K562 (cell line): ENCODE results near the gene DMAC2L. TPM values are rescaled to one million over a fixed set of nuclear protein-coding genes. Genes with fewer than 3 reads are reported as not detected.

Source experiments
- ATF6 ChIP-seq: sonication (generic); formaldehyde crosslinking; IDR thresholded peaks from 2 replicates; pipeline ENCODE4 v1.4.0; 2020; ENCODE audit warnings: mild to moderate bottlenecking, missing genetic modification reagents
- CBX3 ChIP-seq, 2 experiments: IDR thresholded peaks; 1 replicate in 1 of 2; 2 replicates in 1 of 2; pipeline ENCODE4 v1.6.1; 2012; ENCODE audit warnings: inconsistent platforms in 2 of 2, low read length in 2 of 2, borderline replicate concordance in 1 of 2, control low read depth in 1 of 2
- MNT ChIP-seq, 2 experiments: fragments of 450-650 bp; conservative IDR thresholded peaks; 2 replicates each; pipeline ENCODE4 v1.6.1; 2017; ENCODE audit warnings: mild to moderate bottlenecking in 2 of 2, moderate library complexity in 2 of 2
- NCOA6 ChIP-seq: fragments of 450-650 bp; IDR thresholded peaks from 2 replicates; pipeline ENCODE4 v1.6.1; 2017; ENCODE audit warnings: mild to moderate bottlenecking
- POLR2H ChIP-seq: IDR thresholded peaks from 2 replicates; pipeline ENCODE4 v1.6.1; 2016; ENCODE audit warnings: missing genetic modification characterization, low read depth, mild to moderate bottlenecking, control low read depth, missing compliant biosample characterization, moderate library complexity
- RAD51 ChIP-seq: fragments of 450-650 bp; IDR thresholded peaks from 2 replicates; pipeline ENCODE4 v1.7.1; 2016; ENCODE audit warnings: low read depth, mild to moderate bottlenecking, borderline replicate concordance
- RERE ChIP-seq: sonication (generic); formaldehyde crosslinking; IDR thresholded peaks from 2 replicates; pipeline ENCODE4 v1.8.0; 2023; ENCODE audit warnings: missing genetic modification reagents, mild to moderate bottlenecking, borderline replicate concordance
- SP1 ChIP-seq: sonication (generic); formaldehyde crosslinking; IDR thresholded peaks from 2 replicates; pipeline ENCODE4 v1.8.1; 2022; ENCODE audit warnings: mild to moderate bottlenecking, missing genetic modification reagents
- TBP ChIP-seq: optimal IDR thresholded peaks from 2 replicates; pipeline ENCODE3; 2011; ENCODE audit warnings: low read depth, low read length, improper control_type of control experiment
- ZNF609 ChIP-seq: sonication (generic); formaldehyde crosslinking; IDR thresholded peaks from 2 replicates; pipeline ENCODE4 v1.8.1; 2023; ENCODE audit warnings: missing genetic modification reagents, mild to moderate bottlenecking, borderline replicate concordance
- polyA plus RNA-seq, 8 experiments: library from polyadenylated mRNA; depleted of rRNA in 4 of 8; stranded (reverse) in 5 of 8; unstranded in 3 of 8; fragments of >200 nt; fragmentation: Nextera tagmentation in 2 of 8; fragmentation: Illumina TruSeq in 1 of 8; extraction: Ambion mirVana in 2 of 8; extraction: Trizol in 1 of 8; gene quantifications; 2 replicates each; pipeline versions ENCODE4 v1.2.1 to v1.2.3, GENCODE V29; 2011 to 2014; ENCODE audit warnings: inconsistent platforms in 1 of 8, missing spikeins in 1 of 8
- total RNA-seq, 7 experiments: library from RNA; depleted of rRNA in 6 of 7; stranded (reverse); fragments of >200 nt in 6 of 7; fragmentation: Illumina TruSeq in 2 of 7; extraction: Trizol in 2 of 7; gene quantifications; 2 replicates each; pipeline versions ENCODE4 v1.2.1 to v1.2.3, GENCODE V29; 2011 to 2021; ENCODE audit warnings: low replicate concordance in 1 of 7

DMAC2L gene
- total and polyA plus RNA-seq, 9 of the 15 experiments (the other 6 are each of a cell fraction or from before 2014, with no cell fraction given): 4.0 to 37.2 (median 9.3) TPM

GRCh38 chr14:50311972-50312733, at the start of gene DMAC2L, which contains the start of gene L2HGDH (continued):
- TF ChIP-seq RERE (CRISPR knock-in tag) (no peak), POLR2H (tag) (peak; percentile 73), MNT (conservative IDR thresholded peaks at IDR 0.05) (peak; percentile 55 to 67; a peak in 1 of 4 replicates), TBP (peak; percentile 58), SP1 (CRISPR knock-in tag) (peak; percentile 86), NCOA6 (peak; percentile 37; the same call in 1 of the 2 replicates), RAD51 (peak; percentile 71), CBX3 (IDR thresholded peaks at IDR 0.05; ENCODE audit: borderline replicate concordance in 1 of 2, low read length in 2 of 2) (peak in 1 of 2 experiments; percentile 86; a peak in 1 of 3 replicates), ATF6 (CRISPR knock-in tag) (peak; percentile 76; the same call in 1 of the 2 replicates), ZNF609 (CRISPR knock-in tag) (0 out of 2 replicates have a peak, but pooled peaks have one; percentile 25)
